Common myeloid progenitor, CD34-positive (primary cell): ENCODE data around the gene ZNF524.
A peak's percentile ranks its signal among the peaks of the same experiment; 100 is the strongest.
"Not testable (repeated sequence)": the region's sequence is repeated elsewhere in the genome, so short reads cannot be mapped to it uniquely, and the experiment has no call there.

Source experiments
- CTCF ChIA-PET: fragments of 350-600 bp; sonication (Branson Sonifier 250); formaldehyde crosslinking; loops from one replicate; lab custom pipeline; 2021; ENCODE audit warnings: antibody characterized with exemption; lab: Charles Lee
- POLR2A ChIA-PET: fragments of 350-600 bp; sonication (Branson Sonifier 250); formaldehyde crosslinking; loops from one replicate; lab custom pipeline; 2021; ENCODE audit warnings: antibody characterized with exemption; lab: Charles Lee
- DNase-seq, 3 donors: peaks; one replicate each; pipeline versions ENCODE4 v3.0.0 to v3.0.0-alpha.2; 2013
- H3K27ac ChIP-seq, 2 experiments: 1 replicate in 1 of 2; 2 replicates in 1 of 2; pipeline ENCODE4 v1.7.0; 2013; ENCODE audit warnings: inconsistent platforms in 2 of 2, low read length in 2 of 2, mild to moderate bottlenecking in 2 of 2, low read depth in 1 of 2, moderate library complexity in 1 of 2; ENCODE audit not compliant: severe bottlenecking in 2 of 2, insufficient read depth in 1 of 2, poor library complexity in 1 of 2
- H3K27me3 ChIP-seq, 5 experiments: replicated peaks in 2 of 5; 1 replicate in 3 of 5; 2 replicates in 2 of 5; pipeline versions ENCODE4 v1.6.1 to v1.7.0; 2013; ENCODE audit warnings: low read length in 4 of 5, mild to moderate bottlenecking in 2 of 5, moderate library complexity in 2 of 5, inconsistent platforms in 1 of 5; ENCODE audit not compliant: insufficient read depth in 5 of 5, control insufficient read depth in 4 of 5
- H3K36me3 ChIP-seq, 4 experiments: 1 replicate in 2 of 4; 2 replicates in 2 of 4; pipeline versions ENCODE4 v1.6.1 to v1.7.0; 2013; ENCODE audit warnings: low read length in 3 of 4, control low read depth in 1 of 4, mild to moderate bottlenecking in 1 of 4; ENCODE audit not compliant: control insufficient read depth in 4 of 4, insufficient read depth in 4 of 4
- H3K4me1 ChIP-seq, 4 experiments: 1 replicate in 3 of 4; 2 replicates in 1 of 4; pipeline versions ENCODE4 v1.6.1 to v1.7.1; 2013; ENCODE audit warnings: low read length in 3 of 4, mild to moderate bottlenecking in 3 of 4, control low read depth in 1 of 4, inconsistent platforms in 1 of 4, moderate library complexity in 1 of 4; ENCODE audit not compliant: control insufficient read depth in 4 of 4, insufficient read depth in 4 of 4; ENCODE audit errors: control extremely low read depth in 1 of 4
- H3K4me3 ChIP-seq, 7 experiments: 1 replicate in 4 of 7; 2 replicates in 3 of 7; pipeline versions ENCODE4 v1.5.1 to v1.7.0; 2013; ENCODE audit warnings: mild to moderate bottlenecking in 7 of 7, low read length in 6 of 7, moderate library complexity in 6 of 7, inconsistent platforms in 2 of 7, low read depth in 2 of 7, control low read depth in 1 of 7; ENCODE audit not compliant: insufficient read depth in 4 of 7, control insufficient read depth in 1 of 7; ENCODE audit errors: extremely low read depth in 1 of 7
- H3K9me3 ChIP-seq, 5 experiments: 1 replicate in 4 of 5; 2 replicates in 1 of 5; pipeline versions ENCODE4 v1.6.1 to v1.7.1; 2013; ENCODE audit warnings: low read length in 4 of 5, mild to moderate bottlenecking in 2 of 5, inconsistent platforms in 1 of 5, low read depth in 1 of 5, moderate library complexity in 1 of 5; ENCODE audit not compliant: control insufficient read depth in 4 of 5, insufficient read depth in 2 of 5; ENCODE audit errors: control extremely low read depth in 1 of 5
- WGBS: methylation state at CpG from one replicate; pipeline ENCODE4 v1.1.5; 2013; ENCODE audit not compliant: insufficient coverage; 5-methylcytosine and 5-hydroxymethylcytosine counted together

The ZNF524 gene

GRCh38 chr19:55581145-55581822 lies 18.8 kb upstream of the ZNF524 start:
- Histone ChIP-seq H3K9me3 (no peaks in the 10 kb centered on the region), H3K4me1 (peaks cover 0 to 23% (median 20%) of the 10 kb centered on the region in 4 experiments), H3K36me3 (peaks cover 0 to 18% (median 10%) of the 10 kb centered on the region in 4 experiments), H3K4me3 (peak overlapping the region; percentile 50 to 91 (median 78)), H3K27me3 (no peaks in the 10 kb centered on the region), H3K27ac (peak overlapping the region in 1 of 2 experiments; percentile 80)
- POLR2A ChIA-PET, result interaction anchor here (0.6 kb wide), 1 partner anchor 10 kb away, joined by 7 read pairs; no protein-coding TSS in a partner anchor
- CTCF ChIA-PET, result interaction anchor here (0.9 to 1.7 kb wide), 3 partner anchors 9 to 25 kb away, joined by 3 to 7 read pairs (median 4); partner anchors contain the start of gene ZNF865
- DNase-seq, result peak in 2 of 3 donors; percentile 38 to 46
- 46% methylated on average over 10 of the region's 12 CpGs for WGBS

- peaks cover 0 to 28% (median 25%) of the 10 kb centered on the region in 4 experiments for H3K4me1 ChIP-seq
- POLR2A ChIA-PET, result interaction anchor here (0.6 kb wide), 1 partner anchor 10 kb away, joined by 7 read pairs; no protein-coding TSS in a partner anchor
- CTCF ChIA-PET, result interaction anchor here (0.9 to 1.7 kb wide), 3 partner anchors 10 to 24 kb away, joined by 3 to 7 read pairs (median 4); partner anchors contain the start of gene ZNF865
Measured at GRCh38 chr19:55581823-55582223, 18.3 kb upstream of the ZNF524 start.

GRCh38 chr19:55582284-55582683 lies 17.8 kb upstream of the ZNF524 start:
- H3K9me3 ChIP-seq, H3K27ac ChIP-seq, POLR2A ChIA-PET, DNase-seq, H3K27me3 ChIP-seq, H3K4me3 ChIP-seq, CTCF ChIA-PET: not testable (repeated sequence)
- 86% methylated on average over 1 of the region's 4 CpGs for WGBS
- peaks cover 0 to 32% (median 29%) of the 10 kb centered on the region in 4 experiments for H3K4me1 ChIP-seq
- H3K36me3 ChIP-seq, result peaks cover 0 to 12% (median 7%) of the 10 kb centered on the region in 4 experiments

More at GRCh38 chr19:55581823-55582223, 18.3 kb upstream of the ZNF524 start:
- no peak for DNase-seq
- no peaks in the 10 kb centered on the region for H3K27me3 ChIP-seq
- H3K9me3 ChIP-seq, result no peaks in the 10 kb centered on the region
- H3K27ac ChIP-seq, result no peak overlapping the region
- peaks cover 0 to 16% (median 9%) of the 10 kb centered on the region in 4 experiments for H3K36me3 ChIP-seq
- 73% methylated on average over 4 of the region's 6 CpGs for WGBS
- peak overlapping the region in 1 of 7 experiments; percentile 91 for H3K4me3 ChIP-seq

GRCh38 chr19:55583897-55584296 lies 16.2 kb upstream of the ZNF524 start:
- WGBS, result no CpG with 5 or more reads among the region's 8 CpGs
- not testable (repeated sequence) for H3K27me3 ChIP-seq, DNase-seq, H3K27ac ChIP-seq, H3K36me3 ChIP-seq, H3K9me3 ChIP-seq, H3K4me3 ChIP-seq
- peaks cover 0 to 41% (median 34%) of the 10 kb centered on the region in 4 experiments for H3K4me1 ChIP-seq
- CTCF ChIA-PET, result interaction anchor here (0.7 to 1.4 kb wide), 2 partner anchors 9 to 53 kb away, joined by 3 read pairs; no protein-coding TSS in a partner anchor
- POLR2A ChIA-PET, result interaction anchor here (0.6 kb wide), 1 partner anchor 346 kb away, joined by 4 read pairs; no protein-coding TSS in a partner anchor

- 81% methylated on average over 9 of the region's 11 CpGs for WGBS
- H3K27ac ChIP-seq, result no peak overlapping the region
- ChIA-PET CTCF (interaction anchor here (0.5 kb wide), 1 partner anchor 36 kb away, joined by 3 read pairs; no protein-coding TSS in a partner anchor), POLR2A (interaction anchor here (2.2 kb wide), 1 partner anchor 14 kb away, joined by 10 read pairs; the partner anchor contains the start of gene FIZ1)
- H3K9me3 ChIP-seq, result no peaks in the 10 kb centered on the region
- H3K27me3 ChIP-seq, result no peaks in the 10 kb centered on the region
- no peak for DNase-seq
- no peaks in the 10 kb centered on the region for H3K36me3 ChIP-seq
- peaks cover 0 to 37% (median 30%) of the 10 kb centered on the region in 4 experiments for H3K4me1 ChIP-seq
- H3K4me3 ChIP-seq, result no peak overlapping the region
Measured at GRCh38 chr19:55584871-55585270, 15.2 kb upstream of the ZNF524 start.

- peak overlapping the region in 6 of 7 experiments; percentile 39 to 76 (median 60) for H3K4me3 ChIP-seq
Measured at GRCh38 chr19:55585658-55586339, 14.3 kb upstream of the ZNF524 start.

More at GRCh38 chr19:55585658-55586339, 14.3 kb upstream of the ZNF524 start:
- under 1% methylated on average over 34 of the region's 36 CpGs for WGBS
- peak; percentile 61 to 67 (median 63) for DNase-seq
- ChIA-PET CTCF (interaction anchor here (2.1 kb wide), 1 partner anchor 69 kb away, joined by 6 read pairs; no protein-coding TSS in a partner anchor), POLR2A (interaction anchor here (0.6 to 2.2 kb wide), 3 partner anchors 9 to 146 kb away, joined by 3 to 10 read pairs (median 4); partner anchors contain the start of gene FIZ1)
- H3K27ac ChIP-seq, result no peak overlapping the region
- H3K9me3 ChIP-seq, result no peaks in the 10 kb centered on the region
- peaks cover 0 to 35% (median 27%) of the 10 kb centered on the region in 4 experiments for H3K4me1 ChIP-seq
- H3K27me3 ChIP-seq, result no peaks in the 10 kb centered on the region
- no peaks in the 10 kb centered on the region for H3K36me3 ChIP-seq
